Kidney glomerular epithelial cell (primary cell): ENCODE results near the gene MADD.

Source experiments
- DNase-seq: peaks from one replicate; lab custom pipeline; 2025; lab: John Stamatoyannopoulos, UW

MADD gene

GRCh38 chr11:47338396-47339241, 68.7 kb downstream of the MADD start:
- no peak for DNase-seq

- DNase-seq: no peak
Observed at GRCh38 chr11:47340010-47340409, 70.1 kb downstream of the MADD start.

- DNase-seq: no peak
Observed at GRCh38 chr11:47340980-47341775, 71.2 kb downstream of the MADD start.

GRCh38 chr11:47342036-47342803, 72.3 kb downstream of the MADD start:
- no peak for DNase-seq

- no peak for DNase-seq
Observed at GRCh38 chr11:47342854-47343253, 72.9 kb downstream of the MADD start.

- no peak for DNase-seq
Observed at GRCh38 chr11:47345890-47346563, 76.1 kb downstream of the MADD start.

GRCh38 chr11:47347137-47347536, 77.2 kb downstream of the MADD start:
- DNase-seq: no peak

- DNase-seq: no peak
Observed at GRCh38 chr11:47348131-47348802, 78.3 kb downstream of the MADD start.

GRCh38 chr11:47348859-47349258, 78.9 kb downstream of the MADD start:
- no peak for DNase-seq

GRCh38 chr11:47349521-47350095, 79.7 kb downstream of the MADD start:
- DNase-seq: no peak

- DNase-seq: no peak
Observed at GRCh38 chr11:47350315-47350714, 80.4 kb downstream of the MADD start.

GRCh38 chr11:47351156-47352126, 81.5 kb downstream of the MADD start:
- no peak for DNase-seq

GRCh38 chr11:47352556-47352955, 82.6 kb downstream of the MADD start, which contains the start of gene MYBPC3:
TSS of gene MYBPC3 (minus strand) at chr11:47352702. CDS start at chr11:47352647, 55 bp downstream.
- DNase-seq: no peak

GRCh38 chr11:47353978-47354774, 84.2 kb downstream of the MADD start:
- no peak for DNase-seq

- DNase-seq: no peak
Observed at GRCh38 chr11:47354913-47355282, 85.0 kb downstream of the MADD start.

GRCh38 chr11:47355283-47356128, 85.6 kb downstream of the MADD start:
- peak; percentile 93 for DNase-seq

- no peak for DNase-seq
Observed at GRCh38 chr11:47356129-47356997, 86.4 kb downstream of the MADD start.
